ENCODE results near the gene BCL2L11.

GRCh38 chr2:111140815-111141214 lies 20.1 kb downstream of the BCL2L11 start:
- TF ChIP-seq POLR2AphosphoS5 (IDR thresholded peaks at IDR 0.05; ENCODE audit: low read depth): no peak
- no peak for TF ChIP-seq CTCF (IDR thresholded peaks at IDR 0.05; ENCODE audit: insufficient read depth, low read length)
- no peak for TF ChIP-seq SPI1 (IDR thresholded peaks at IDR 0.05; ENCODE audit: borderline replicate concordance, low read depth)

Data from HL-60 (cell line).